ENCODE results near the gene SST.

The SST gene

GRCh38 chr3:187626581-187626980 lies 43.6 kb downstream of the SST start:
- DNase-seq, result no peak

GRCh38 chr3:187624588-187624987 lies 45.6 kb downstream of the SST start:
- no peak for DNase-seq

- DNase-seq, result no peak
These were observed 46.8 kb downstream of the SST start for GRCh38 chr3:187623285-187623814.

GRCh38 chr3:187621881-187622280 lies 48.3 kb downstream of the SST start:
- DNase-seq, result no peak

DNA sequence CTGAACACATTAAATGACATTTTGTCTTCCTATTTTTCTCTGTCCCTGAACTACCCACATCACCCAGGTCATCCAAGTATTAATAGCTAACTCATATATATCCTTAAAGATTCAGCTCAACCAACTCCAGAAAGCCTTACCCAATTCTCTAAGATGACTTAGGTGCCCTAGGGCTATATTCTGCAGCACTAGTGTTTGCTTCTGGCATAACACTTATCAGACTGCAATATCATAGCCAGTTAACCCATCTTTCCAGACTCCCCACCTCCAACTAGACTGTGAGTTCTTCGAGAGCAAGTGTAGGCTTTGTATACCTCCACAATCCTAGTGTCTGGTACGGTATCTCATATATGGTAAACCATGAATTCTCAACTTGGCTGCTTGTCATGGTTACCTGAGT lies 50.7 kb downstream of the SST start:
- no peak for DNase-seq
